SHP77 treated with DMSO at 0.1 percent for 48 hours (cell line): Measurements from ENCODE around the gene GPX8.

ENCODE experiments used
- DNase-seq: peaks from one replicate; lab custom pipeline; 2025; lab: John Stamatoyannopoulos, UW

GPX8 gene

DNA sequence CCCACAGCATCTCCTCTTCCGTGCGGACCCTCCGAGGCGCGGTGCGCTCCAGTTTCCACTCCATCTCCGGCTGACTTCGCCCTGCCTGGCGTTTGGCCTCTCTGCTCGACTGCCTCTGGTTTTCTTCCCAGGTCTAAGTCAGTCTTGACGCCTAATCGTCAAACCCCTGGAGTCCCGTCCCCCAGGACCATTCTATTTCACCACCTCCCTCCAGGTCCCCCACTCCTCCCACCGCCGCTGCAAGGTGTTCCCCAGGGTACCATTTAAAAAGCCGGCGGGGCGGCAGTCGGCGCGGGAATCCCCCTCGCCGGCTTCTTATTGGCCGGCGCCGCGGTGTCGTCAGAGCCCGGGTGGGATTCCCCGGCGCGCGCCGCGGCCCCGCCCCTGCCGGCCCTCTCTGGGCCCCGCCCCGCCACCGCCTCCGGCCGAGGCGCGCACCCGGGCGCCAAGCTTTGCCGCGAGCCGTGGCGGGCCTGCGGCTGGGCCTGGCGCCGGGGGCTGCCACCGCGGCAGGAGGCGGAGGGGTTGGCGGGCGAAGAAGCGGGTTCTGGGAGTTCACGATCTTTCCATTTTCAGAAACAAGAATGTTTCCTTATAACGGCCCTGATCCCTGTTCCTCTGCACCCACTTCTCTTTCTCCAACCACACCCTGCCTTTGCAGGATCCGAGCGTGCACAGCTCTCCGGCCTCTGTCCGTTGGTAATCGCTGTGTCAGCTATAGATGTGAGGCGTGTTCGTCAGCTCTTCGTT, 13.1 kb downstream of the GPX8 start, which contains the start of gene CDC20B:
Gene CDC20B (minus strand): TSS at position 241 of the 750 bp plus-strand sequence. CDS start 177 bp downstream, at position 64.
- DNase-seq: peak; percentile 36

DNA sequence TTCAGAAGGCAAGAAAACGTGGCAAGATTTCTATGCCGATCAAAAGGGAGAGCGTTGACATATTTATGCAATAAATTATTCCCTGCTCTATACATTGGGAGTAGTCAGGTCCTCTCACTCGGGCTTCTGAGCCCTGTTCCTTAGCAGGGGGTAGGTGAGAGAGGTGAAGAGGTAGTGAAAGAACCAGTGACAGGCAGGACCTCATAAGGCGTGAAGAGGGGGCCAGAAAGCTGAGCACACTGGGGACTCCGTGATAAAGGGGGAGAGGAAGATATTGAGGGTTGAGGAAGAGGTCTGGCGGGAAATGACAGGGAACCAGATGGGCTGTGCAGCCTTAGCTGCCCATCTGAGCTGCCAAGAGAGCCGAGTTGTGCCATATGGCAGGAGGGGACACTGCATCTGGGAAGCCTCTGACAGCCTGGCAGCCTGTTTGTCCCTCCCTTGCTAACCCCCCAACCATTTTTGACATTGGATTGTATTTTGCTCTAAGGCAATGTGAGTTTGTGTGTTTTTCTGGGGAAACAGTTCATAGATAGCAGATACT, 13.8 kb downstream of the GPX8 start:
- no peak for DNase-seq

DNA sequence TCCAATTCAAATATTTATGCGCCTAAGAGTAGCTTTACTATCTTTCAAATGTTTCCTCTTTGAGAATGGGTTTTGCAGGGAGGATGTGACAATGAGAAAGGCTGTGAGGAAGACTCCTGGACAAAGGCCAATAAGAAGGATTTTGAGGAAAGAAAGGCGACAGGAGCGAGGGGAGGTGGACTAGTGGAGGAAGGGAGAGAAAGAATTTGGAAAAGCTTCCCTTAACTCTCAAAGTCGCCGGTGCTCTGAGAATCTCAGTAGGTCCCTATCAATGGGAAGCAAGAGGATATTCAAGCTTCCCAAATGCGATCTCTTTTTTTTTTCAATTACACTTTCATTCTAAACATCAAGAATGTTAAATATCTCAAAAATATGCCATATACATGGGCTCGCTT, 15.8 kb downstream of the GPX8 start:
- DNase-seq: no peak

DNA sequence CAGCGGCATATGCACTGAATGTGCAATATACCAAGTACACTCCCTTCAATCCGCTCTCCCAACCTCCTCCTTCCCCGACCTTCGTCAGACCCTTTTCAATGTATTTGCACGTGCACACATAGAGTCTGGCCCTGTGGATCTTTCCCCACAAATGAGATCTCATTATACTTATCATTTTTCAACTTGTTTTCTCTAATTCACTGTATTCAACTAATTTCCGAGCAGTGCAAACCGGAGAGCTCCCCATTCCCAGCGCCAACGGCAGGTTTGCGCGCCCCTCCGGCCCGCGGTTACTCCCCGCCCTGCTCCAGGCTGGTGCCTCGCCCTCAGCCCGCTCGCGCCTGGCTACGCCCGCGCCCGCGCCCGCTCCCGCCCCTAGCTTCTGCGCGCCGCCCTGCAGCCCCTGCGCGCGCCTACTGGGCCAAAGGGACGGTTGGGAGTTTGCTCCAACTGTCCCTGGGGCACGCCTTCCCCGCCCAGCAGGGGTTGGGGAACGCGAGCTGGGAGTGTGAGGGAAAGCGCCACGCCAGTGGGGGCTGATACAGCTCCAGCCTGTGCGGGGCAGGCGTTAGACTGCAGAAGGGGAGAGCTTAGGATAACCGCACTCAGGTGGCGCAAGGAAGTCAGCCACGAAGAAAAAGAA, 16.3 kb downstream of the GPX8 start:
- peak; percentile 9 for DNase-seq

DNA sequence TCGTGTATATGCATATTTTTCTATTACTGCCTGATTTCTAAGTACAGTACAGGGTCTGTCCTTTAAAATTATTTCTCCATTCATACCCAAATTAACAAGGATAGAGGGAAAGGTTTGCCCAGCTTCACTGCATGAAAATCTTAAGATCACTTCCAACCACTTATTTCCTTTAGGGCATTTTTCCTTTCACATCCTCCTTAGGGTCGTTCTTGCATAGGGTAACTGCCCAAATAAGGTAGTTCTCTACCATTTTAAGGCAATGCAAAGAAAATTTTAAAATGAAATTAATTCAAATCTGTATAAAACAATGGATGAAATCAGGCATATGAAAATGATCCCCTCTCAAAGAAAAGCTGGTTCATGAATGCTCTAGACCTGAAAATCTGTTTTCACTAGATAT, 17.1 kb downstream of the GPX8 start:
- DNase-seq: no peak

DNA sequence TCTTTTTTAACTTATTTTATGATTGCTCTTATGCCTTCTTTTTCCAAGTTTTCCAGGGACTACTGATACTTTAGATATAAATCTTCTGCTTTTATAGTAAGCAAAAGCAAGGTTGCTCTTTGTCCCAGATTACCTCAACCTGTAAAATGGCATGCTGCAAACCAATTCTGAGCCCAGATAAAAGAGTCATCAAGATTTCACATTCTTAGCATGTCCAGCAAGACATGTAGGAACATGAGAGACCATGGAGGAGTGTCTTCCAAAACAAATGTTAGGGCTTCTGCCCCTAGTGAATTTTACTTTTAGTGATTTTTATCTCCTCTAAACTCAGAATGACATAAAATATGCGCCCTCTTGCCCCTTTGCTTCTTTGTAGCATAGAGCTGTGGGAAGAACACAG, 20.0 kb downstream of the GPX8 start:
- DNase-seq: no peak

DNA sequence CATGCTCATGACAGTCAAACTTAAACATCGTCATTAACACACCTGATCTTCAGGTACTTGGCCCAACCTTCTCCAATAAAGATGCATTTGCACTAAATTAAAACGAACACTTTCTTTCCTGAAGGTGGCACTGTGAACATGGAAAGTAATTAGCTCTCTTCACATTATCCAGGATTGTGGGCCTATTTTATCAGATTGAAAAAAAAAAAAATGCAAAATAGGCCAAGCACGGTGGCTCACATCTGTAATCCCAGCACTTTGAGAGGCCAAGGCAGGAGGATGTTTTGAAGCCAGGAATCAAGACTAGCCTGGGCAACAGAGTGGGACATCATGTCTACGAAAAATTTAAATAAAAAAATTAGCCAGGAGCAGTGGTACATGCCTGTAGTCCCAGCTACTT, 27.4 kb downstream of the GPX8 start:
- DNase-seq: peak; percentile 31

DNA sequence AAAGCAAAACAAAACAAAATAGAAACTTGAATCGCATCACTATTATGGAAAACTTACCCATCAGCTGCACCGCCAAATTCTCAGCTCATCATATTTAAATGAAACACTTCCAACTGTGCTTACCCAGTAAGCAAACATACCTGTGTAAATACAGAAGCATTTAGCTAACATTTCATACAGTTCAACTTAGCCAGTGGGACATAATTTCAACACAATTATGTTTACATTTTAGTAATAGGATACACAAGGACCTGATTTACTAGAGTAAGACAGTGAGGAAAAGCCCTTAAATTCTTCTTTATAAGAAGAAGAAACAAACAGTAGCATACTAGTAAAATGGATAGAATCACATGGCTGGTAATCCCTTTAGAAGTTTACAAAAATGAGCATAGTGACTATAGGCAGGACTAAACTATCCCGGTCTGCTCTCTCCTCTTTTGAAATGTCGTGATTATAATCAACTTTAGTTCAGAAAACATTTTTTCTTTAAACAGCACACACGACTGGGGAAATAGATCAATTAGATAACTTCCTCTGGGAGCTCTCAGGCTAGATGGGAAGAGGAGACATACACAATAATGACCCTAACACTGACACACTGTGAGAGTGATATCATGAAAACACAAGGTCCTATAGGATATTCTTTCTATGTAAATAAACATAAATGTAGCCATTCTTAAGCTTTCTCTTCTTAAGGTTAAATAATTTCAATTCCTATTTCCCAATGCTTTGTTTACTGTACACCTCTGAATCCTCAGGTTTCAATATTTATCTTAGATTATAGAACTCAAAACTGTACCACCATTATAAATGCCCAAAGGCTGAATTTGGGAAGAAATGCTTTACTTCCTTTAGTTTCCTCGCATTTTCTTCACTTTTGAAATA, 28.9 kb downstream of the GPX8 start:
- DNase-seq: peak; percentile 22

DNA sequence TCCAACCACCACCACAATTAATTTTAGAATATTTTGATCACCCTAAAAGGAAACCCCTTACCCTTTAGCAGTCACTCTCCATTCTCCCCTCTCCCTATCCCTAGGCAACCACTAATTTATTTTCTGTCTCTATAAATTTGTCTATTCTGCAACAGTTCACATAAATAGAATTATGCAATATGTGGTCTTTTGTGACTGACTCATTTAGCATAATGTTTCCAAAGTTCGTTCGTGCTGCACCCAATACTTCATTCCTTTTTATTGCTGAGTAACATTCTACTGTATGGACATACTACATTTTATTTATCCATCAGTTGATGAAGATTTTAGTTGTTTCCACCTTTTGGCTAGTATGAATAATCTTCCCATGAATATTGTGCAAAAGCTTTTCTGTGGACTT, 31.2 kb downstream of the GPX8 start:
- DNase-seq: no peak

DNA sequence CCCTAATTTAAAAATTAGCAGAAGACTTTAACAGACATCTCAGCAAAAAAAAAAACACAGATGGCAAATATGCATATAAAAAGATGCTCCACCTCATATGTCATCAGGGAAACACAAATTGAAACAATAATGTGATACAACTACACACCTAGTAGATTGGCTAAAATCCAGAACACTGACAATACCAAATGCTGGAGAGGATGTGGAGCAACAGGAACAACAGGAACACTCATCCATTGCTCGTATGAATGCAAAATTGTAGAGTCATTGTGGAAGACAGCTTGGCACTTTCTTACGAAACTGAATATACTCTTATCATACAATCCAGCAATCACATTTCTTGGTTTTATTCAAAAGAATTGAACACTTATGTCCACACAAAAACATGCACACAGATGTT, 45.0 kb downstream of the GPX8 start:
- no peak for DNase-seq

DNA sequence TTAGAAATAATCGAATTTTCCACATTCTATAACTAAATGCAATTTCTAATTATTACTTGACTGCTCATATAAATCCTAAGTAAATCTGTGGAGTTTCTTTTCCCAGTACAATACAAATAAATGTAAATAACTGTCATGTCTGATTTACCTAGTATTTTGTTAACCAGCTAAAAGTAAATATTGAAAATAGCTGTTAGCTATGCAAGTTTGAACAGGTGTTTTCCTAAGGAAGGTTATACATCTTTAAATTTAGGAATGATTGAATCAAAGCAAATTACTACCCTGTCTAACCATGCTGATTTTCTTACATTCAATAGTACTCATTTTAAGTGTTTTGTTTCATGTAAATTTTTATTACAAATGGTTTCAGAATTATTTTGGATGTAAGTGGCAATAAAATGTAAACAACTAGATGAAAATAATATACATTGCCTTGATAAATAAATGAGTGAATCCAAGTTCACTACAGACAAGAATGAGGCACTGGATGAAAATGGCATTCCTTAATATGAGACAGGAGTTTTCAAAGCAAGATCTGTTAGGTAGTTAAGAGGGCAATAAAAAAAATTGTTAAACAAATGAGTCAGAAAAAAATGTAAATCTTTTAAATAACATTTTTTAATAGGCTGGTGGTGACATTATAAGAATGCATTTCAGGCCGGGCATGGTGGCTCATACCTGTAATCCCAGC, 51.4 kb downstream of the GPX8 start:
- peak; percentile 24 for DNase-seq
